KG1 (cell line): Measurements from ENCODE around the gene ENGASE.

ENCODE experiments used
- DNase-seq: peaks from one replicate; lab custom pipeline; 2025; lab: John Stamatoyannopoulos, UW

Gene ENGASE

GRCh38 chr17:79094261-79094660 is 19.6 kb downstream of the ENGASE start:
- DNase-seq: no peak

GRCh38 chr17:79095345-79096055 is 20.9 kb downstream of the ENGASE start:
- no peak for DNase-seq

- DNase-seq: no peak
Observed at GRCh38 chr17:79096477-79096876, 21.9 kb downstream of the ENGASE start.

GRCh38 chr17:79097226-79098055 is 22.8 kb downstream of the ENGASE start:
- DNase-seq: no peak

GRCh38 chr17:79098282-79098867 is 23.8 kb downstream of the ENGASE start:
- no peak for DNase-seq

- no peak for DNase-seq
Observed at GRCh38 chr17:79100405-79100804, 25.8 kb downstream of the ENGASE start.

GRCh38 chr17:79101111-79101673 is 26.6 kb downstream of the ENGASE start:
- no peak for DNase-seq

- no peak for DNase-seq
Observed at GRCh38 chr17:79102214-79102613, 27.6 kb downstream of the ENGASE start.

GRCh38 chr17:79104898-79105600 is 30.4 kb downstream of the ENGASE start:
- no peak for DNase-seq

- no peak for DNase-seq
Observed at GRCh38 chr17:79105937-79106336, 31.3 kb downstream of the ENGASE start.

GRCh38 chr17:79106958-79107357 is 32.3 kb downstream of the ENGASE start:
- DNase-seq: no peak

GRCh38 chr17:79107499-79108231 is 33.0 kb downstream of the ENGASE start:
- no peak for DNase-seq

- no peak for DNase-seq
Observed at GRCh38 chr17:79108232-79108850, 33.7 kb downstream of the ENGASE start.

- no peak for DNase-seq
Observed at GRCh38 chr17:79108870-79109269, 34.2 kb downstream of the ENGASE start.

- DNase-seq: no peak
Observed at GRCh38 chr17:79109584-79109983, 35.0 kb downstream of the ENGASE start.

- no peak for DNase-seq
Observed at GRCh38 chr17:79111097-79111496, 36.5 kb downstream of the ENGASE start.

- no peak for DNase-seq
Observed at GRCh38 chr17:79112471-79112870, 37.8 kb downstream of the ENGASE start.

GRCh38 chr17:79113699-79114457 is 39.3 kb downstream of the ENGASE start:
- no peak for DNase-seq

- DNase-seq: no peak
Observed at GRCh38 chr17:79114458-79115301, 40.1 kb downstream of the ENGASE start.
